LNCAP (cell line): ENCODE data around the gene PDE9A.

ENCODE experiments used
- TF ChIP-seq, protein P1 (sequence below): fragments of 450-650 bp; IDR thresholded peaks from 2 replicates; pipeline ENCODE4 v1.5.1; 2017; ENCODE audit warnings: mild to moderate bottlenecking

The PDE9A gene

DNA sequence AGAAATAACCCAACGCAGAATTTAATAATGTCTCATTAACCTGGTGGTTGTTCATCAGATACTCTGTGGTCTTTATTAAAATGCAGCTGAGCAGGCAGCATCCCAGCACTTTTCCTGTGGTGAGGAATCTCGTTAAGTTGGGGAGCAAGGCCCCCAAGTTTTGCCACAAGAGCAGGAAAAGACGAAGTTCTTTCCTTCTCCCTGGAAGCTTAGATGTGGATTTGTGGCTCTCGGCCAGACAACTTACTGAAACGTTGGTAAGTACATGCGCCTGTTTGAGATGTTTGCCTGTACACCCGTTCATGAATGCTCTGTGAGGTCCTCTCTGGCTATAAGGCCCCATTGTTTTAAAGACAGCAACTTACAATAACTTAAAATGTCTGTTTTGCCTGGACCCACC lies 34.3 kb upstream of the PDE9A start:
- TF ChIP-seq, protein P1, sequence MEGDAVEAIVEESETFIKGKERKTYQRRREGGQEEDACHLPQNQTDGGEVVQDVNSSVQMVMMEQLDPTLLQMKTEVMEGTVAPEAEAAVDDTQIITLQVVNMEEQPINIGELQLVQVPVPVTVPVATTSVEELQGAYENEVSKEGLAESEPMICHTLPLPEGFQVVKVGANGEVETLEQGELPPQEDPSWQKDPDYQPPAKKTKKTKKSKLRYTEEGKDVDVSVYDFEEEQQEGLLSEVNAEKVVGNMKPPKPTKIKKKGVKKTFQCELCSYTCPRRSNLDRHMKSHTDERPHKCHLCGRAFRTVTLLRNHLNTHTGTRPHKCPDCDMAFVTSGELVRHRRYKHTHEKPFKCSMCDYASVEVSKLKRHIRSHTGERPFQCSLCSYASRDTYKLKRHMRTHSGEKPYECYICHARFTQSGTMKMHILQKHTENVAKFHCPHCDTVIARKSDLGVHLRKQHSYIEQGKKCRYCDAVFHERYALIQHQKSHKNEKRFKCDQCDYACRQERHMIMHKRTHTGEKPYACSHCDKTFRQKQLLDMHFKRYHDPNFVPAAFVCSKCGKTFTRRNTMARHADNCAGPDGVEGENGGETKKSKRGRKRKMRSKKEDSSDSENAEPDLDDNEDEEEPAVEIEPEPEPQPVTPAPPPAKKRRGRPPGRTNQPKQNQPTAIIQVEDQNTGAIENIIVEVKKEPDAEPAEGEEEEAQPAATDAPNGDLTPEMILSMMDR: no peak

- TF ChIP-seq, protein P1: no peak
Observed at GRCh38 chr21:42619841-42620240, 33.6 kb upstream of the PDE9A start.

GRCh38 chr21:42621166-42621818 lies 32.1 kb upstream of the PDE9A start:
- TF ChIP-seq, protein P1: no peak

DNA sequence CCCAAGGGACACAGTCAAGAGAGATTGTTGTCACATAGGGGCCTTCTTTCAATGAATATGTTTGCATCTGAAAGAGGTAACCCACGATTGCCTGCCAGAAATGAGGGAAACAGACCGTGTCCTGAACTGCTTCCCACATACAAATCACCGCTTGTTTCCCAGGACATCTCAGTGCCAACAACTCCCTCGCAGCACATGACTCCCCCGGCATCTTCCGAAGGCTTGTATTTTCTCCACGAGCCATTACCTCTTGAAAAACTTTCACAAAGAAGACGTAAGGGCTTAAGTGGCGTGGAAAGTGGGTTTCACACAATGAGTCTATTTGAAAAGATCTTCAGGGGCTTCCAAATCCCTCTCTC lies 31.6 kb upstream of the PDE9A start:
- TF ChIP-seq, protein P1: no peak

DNA sequence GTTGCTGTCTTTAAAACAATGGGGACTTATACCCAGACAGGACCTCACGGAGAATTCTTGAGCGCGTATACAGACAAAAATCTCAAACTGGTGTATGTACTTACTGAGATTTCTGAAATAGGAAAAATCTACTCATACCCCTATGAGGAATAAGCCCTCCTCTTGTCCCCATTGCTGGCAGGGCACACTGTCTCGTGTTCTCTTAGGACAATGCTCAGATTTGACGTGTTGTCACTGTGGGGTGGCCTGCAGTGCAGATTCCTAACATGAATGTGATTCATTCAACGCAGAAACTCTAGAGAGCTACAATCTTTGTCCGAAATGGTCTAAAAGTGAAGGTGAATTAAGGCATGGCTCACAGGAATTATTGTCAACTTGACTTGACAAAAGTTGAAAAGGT lies 31.1 kb upstream of the PDE9A start:
- TF ChIP-seq, protein P1: no peak

DNA sequence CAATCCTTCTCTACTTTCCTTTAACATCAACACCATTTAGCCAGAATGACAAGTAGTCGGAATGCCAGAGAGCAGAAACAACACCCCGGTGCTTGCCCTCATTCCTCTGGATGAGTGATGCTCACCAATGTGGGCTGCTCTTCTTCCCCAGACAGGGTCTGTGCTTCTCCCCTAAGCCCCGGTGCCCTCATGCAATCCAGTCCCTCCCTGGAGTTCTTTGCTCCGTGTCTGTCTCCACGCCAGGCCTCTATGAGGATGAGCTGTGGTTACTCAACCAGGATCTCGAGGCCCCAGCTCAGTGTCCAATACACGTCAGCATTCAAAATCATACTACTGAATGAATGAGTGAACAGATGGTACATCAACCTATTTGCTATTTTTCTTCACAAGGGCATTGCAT lies 29.7 kb upstream of the PDE9A start:
- TF ChIP-seq, protein P1: no peak

DNA sequence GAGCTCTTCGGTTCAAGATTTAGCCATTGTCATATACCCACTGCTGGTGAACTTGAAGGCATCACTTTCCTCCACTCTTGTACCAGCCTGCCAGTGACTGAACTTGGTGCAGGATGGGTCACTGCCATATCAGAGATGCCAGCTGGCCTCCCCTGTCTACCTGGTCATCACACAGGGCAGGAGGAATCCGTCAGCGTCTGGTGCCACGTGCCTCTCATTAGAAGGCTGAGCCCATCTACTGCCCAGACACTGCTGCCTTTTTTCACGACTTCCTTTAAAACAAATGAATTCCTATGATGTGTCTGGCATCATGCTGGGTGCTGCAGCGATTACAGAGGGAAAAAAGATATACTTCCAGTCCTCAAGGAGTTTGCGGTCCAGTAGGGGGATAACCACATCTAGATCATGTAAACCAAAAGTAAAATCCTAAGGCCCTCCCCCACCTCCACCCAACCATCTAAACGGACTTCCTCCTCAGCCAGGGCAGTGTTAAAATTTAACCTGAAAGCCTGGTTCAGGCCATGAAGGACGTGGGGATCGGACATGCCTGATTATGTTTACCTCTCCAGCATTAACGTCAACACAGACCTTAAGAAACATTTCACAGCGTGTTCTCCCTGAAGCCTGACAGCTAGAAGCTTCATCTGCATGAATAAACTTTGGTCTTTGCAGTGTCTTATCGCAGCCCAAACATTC lies 29.2 kb upstream of the PDE9A start:
- TF ChIP-seq, protein P1: no peak
